Measurements from ENCODE around the gene NPLOC4. TPM values are rescaled to one million over a fixed set of nuclear protein-coding genes. Genes with fewer than 3 reads are reported as not detected.

The NPLOC4 gene
- 57.2 and 71.2 TPM in 2 replicates for total RNA-seq

GRCh38 chr17:81636505-81637288 is at the start of gene NPLOC4, which contains the start of gene TSPAN10:
Gene NPLOC4 (minus strand): TSS chr17:81637112. CDS start chr17:81636930, 182 bp downstream.
Gene TSPAN10 (plus strand): TSS chr17:81637196. CDS start chr17:81642413, 5,217 bp downstream.

GRCh38 chr17:81683584-81684441 is 46.9 kb upstream of the NPLOC4 start, which contains the start of the genes ARL16 and HGS:
Gene ARL16 (minus strand): TSS chr17:81683797. CDS start chr17:81683753, 44 bp downstream.
Gene HGS (plus strand): TSS chr17:81684011. CDS start chr17:81684067, 56 bp downstream.

GRCh38 chr17:81666342-81667191 is 29.7 kb upstream of the NPLOC4 start, which contains the start of the genes CCDC137 and OXLD1:
Gene CCDC137 (plus strand): TSS chr17:81666737. CDS start chr17:81666767, 30 bp downstream.
Gene OXLD1 (minus strand): TSS chr17:81666605. CDS start chr17:81666577, 28 bp downstream.

GRCh38 chr17:81656118-81656743 is 19.3 kb upstream of the NPLOC4 start, which contains the start of gene PDE6G:
Gene PDE6G (minus strand): TSS chr17:81656542. CDS start chr17:81653305, 3,237 bp downstream.

DNA sequence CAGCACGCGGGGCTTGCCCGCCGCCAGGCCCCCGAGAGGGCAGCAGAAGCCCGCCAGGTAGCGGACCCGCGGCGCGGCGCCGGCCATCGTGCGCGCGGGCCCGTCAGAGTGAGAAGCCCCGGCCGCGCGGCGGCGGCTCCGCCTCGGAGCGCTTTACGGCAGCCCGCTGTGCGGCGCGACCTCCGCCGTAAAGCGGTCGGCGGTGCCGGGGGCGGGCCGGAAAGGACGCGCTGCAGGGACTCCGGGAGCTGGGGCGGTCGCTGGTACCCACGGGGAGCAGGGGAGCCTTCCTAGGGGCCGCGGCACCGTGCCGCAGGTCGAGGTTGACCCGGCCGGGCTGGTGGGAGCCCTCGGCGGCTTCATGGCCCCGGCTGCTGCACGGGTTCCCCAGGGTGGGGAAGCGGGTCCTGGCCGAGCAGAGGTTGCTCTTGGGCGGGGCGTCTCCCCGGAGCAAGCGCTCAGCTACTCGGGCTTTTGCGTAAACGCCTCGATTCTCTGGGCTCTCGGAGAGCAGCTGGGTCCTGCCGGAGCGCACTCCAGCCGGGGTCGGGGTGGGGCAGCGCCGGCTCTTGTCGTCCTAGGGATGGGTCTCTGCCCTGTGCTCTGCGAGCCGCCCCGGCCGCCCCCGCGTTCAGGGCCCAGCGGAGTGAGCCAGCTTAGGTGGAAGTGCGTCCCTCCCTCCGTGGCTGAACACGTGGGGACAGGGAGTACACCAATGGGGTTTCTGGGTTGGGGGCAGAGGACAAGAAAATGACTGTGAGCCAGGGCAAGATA is 84.5 kb downstream of the NPLOC4 start, which contains the start of gene FAAP100:
TSS of gene FAAP100 (minus strand) at position 110 of the 774 bp plus-strand sequence. CDS start at position 87, 23 bp downstream.

DNA sequence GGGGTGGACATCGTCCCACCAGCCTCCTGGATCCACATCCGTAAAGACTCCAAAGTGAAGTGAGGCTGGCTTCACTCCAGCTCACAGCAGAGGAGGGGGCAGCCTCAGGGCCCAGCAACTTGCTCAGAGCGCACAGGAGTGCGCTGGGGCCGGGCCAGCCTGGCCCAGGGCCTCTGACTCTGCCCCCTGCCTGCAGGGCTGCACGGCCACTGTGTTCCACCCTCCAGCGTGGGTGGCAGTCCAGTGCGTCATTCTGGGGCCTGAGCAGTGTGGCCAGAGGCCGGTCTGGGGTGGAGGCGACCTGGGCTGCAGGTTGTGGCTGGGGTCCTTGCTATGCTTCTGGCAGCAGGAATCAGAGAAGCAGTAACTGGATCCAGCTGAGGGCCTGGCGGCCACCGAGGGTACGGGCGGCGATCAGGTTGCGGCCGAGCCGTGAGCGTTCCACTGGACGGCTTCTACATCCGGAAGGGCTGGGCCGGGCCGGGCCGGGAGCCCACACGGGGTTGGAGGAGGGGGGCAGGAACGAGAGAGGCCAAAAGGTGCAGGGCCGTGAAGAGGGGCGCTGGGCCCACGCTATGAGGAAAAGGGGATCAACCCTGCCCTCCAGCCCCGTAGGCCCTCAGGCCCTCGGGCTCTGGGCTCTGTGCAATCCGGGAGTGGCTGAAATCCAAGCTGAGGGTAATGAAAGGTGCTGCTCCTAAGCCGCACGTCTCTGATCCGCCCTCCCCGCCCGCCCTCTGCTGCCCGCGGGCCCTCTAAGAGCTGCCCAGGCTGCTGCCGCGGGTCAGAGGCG is 109.1 kb downstream of the NPLOC4 start, which contains the start of gene FSCN2:
TSS of gene FSCN2 (plus strand) at position 787 of the 793 bp plus-strand sequence. CDS start 155 bp downstream, outside the sequence.

GRCh38 chr17:81512562-81513371 is 124.1 kb downstream of the NPLOC4 start, which contains the start of gene ACTG1:
Gene ACTG1 (minus strand): TSS chr17:81512799. CDS start chr17:81512354, 445 bp downstream.

Other genes starting within 250 kb of the NPLOC4 start
- 2.3 and 2.7 TPM in 2 replicates for gene BAHCC1, start 241.7 kb downstream of the NPLOC4 start, total RNA-seq
- gene ACTG1, start 124.3 kb downstream of the NPLOC4 start, total RNA-seq, result 3,173 and 6,668 TPM in 2 replicates
- 0.26 and 0.54 TPM in 2 replicates for gene FSCN2, start 108.7 kb downstream of the NPLOC4 start, total RNA-seq
- gene FAAP100, start 84.8 kb downstream of the NPLOC4 start, total RNA-seq, result 10.5 and 13.8 TPM in 2 replicates
- gene TSPAN10, start 84 bp upstream of the NPLOC4 start, total RNA-seq, result 0.43 and 0.60 TPM in 2 replicates
- gene PDE6G, start 19.4 kb upstream of the NPLOC4 start, total RNA-seq, result 1.2 and 4.3 TPM in 2 replicates
- gene OXLD1, start 29.5 kb upstream of the NPLOC4 start, total RNA-seq, result 26.8 and 29.6 TPM in 2 replicates
- gene CCDC137, start 29.6 kb upstream of the NPLOC4 start, total RNA-seq, result 5.5 and 7.5 TPM in 2 replicates
- 28.1 and 29.0 TPM in 2 replicates for gene ARL16, start 46.7 kb upstream of the NPLOC4 start, total RNA-seq
- gene HGS, start 46.9 kb upstream of the NPLOC4 start, total RNA-seq, result 35.8 and 39.4 TPM in 2 replicates
- 6.6 and 7.0 TPM in 2 replicates for gene MRPL12, start 66.3 kb upstream of the NPLOC4 start, total RNA-seq
- 6.6 and 7.7 TPM in 2 replicates for gene SLC25A10, start 75.2 kb upstream of the NPLOC4 start, total RNA-seq
- gene GCGR, start 167.0 kb upstream of the NPLOC4 start, total RNA-seq, result not detected in 2 replicates
- gene MCRIP1, start 196.2 kb upstream of the NPLOC4 start, total RNA-seq, result 112 and 134 TPM in 2 replicates
- gene PPP1R27, start 197.9 kb upstream of the NPLOC4 start, total RNA-seq, result not detected in 2 replicates
- 517 and 746 TPM in 2 replicates for gene P4HB, start 223.4 kb upstream of the NPLOC4 start, total RNA-seq
- gene ARHGDIA, start 234.2 kb upstream of the NPLOC4 start, total RNA-seq, result 99.4 and 99.5 TPM in 2 replicates

Measured in dermis lymphatic vessel endothelial cell (primary cell).